T-cell (primary cell): ENCODE measurements around the gene C11orf86. TPM values are rescaled to one million over a fixed set of nuclear protein-coding genes. Genes with fewer than 3 reads are reported as not detected.
"Not testable (repeated sequence)": the region's sequence is repeated elsewhere in the genome, so short reads cannot be mapped to it uniquely, and the experiment has no call there.

Experiments used
- ATAC-seq, 4 experiments: fragments of 200-7000 bp in 3 of 4; fragments of 150-1000 bp in 1 of 4; cut with Tn5 transposase; replicated peaks in 1 of 4; 1 replicate in 3 of 4; 2 replicates in 1 of 4; pipeline ENCODE4 v1.10.0; 2021; ENCODE audit warnings: moderate library complexity in 3 of 4, mild to moderate bottlenecking in 2 of 4, moderate number of reproducible peaks in 1 of 4
- CTCF ChIA-PET, 2 donors: fragments of 300-600 bp; sonication (Branson Sonifier 250); formaldehyde crosslinking; loops; one replicate each; lab custom pipeline; 2022; ENCODE audit warnings: antibody characterized with exemption in 2 of 2; lab: Charles Lee
- POLR2A ChIA-PET, 2 donors: fragments of 300-600 bp; sonication (Branson Sonifier 250); formaldehyde crosslinking; loops; one replicate each; lab custom pipeline; 2022; ENCODE audit warnings: antibody characterized with exemption in 2 of 2; lab: Charles Lee
- DNase-seq, 35 experiments: peaks; one replicate each; pipeline versions ENCODE4 v3.0.0 to v3.0.0-alpha.2; 2013 to 2023
- H3K27ac ChIP-seq: one replicate; pipeline ENCODE4 v1.5.1; 2013; ENCODE audit warnings: low read length
- H3K27me3 ChIP-seq, 2 experiments: replicated peaks in 1 of 2; 1 replicate in 1 of 2; 2 replicates in 1 of 2; pipeline versions ENCODE4 v1.6.1 to v1.7.0; 2013; ENCODE audit warnings: low read length in 1 of 2, mixed read lengths in 1 of 2; ENCODE audit not compliant: control insufficient read depth in 2 of 2, insufficient read depth in 2 of 2; ENCODE audit errors: extremely low read depth in 1 of 2
- H3K36me3 ChIP-seq, 2 donors: 1 replicate in 1 of 2; 2 replicates in 1 of 2; pipeline versions ENCODE4 v1.6.1 to v1.7.0; 2013; ENCODE audit warnings: low read length in 1 of 2; ENCODE audit not compliant: control insufficient read depth in 2 of 2, insufficient read depth in 1 of 2; ENCODE audit errors: extremely low read depth in 1 of 2
- H3K4me1 ChIP-seq, 2 experiments: 1 replicate in 1 of 2; 2 replicates in 1 of 2; pipeline versions ENCODE4 v1.6.1 to v1.7.0; 2013; ENCODE audit warnings: low read length in 2 of 2, mixed read lengths in 1 of 2; ENCODE audit not compliant: insufficient read depth in 2 of 2, control insufficient read depth in 1 of 2; ENCODE audit errors: extremely low read depth in 1 of 2
- H3K4me3 ChIP-seq, 2 donors: 1 replicate in 1 of 2; 2 replicates in 1 of 2; pipeline versions ENCODE4 v1.5.1 to v1.7.0; 2013; ENCODE audit warnings: mild to moderate bottlenecking in 2 of 2, low read length in 1 of 2, moderate library complexity in 1 of 2; ENCODE audit not compliant: control insufficient read depth in 1 of 2; ENCODE audit errors: extremely low read depth in 1 of 2
- H3K9me3 ChIP-seq: 2 replicates; pipeline ENCODE4 v1.7.0; 2013
- H3K27ac Mint-ChIP-seq, 2 donors: one replicate each; pipeline ENCODE4 v1.8.0; 2020 to 2021; ENCODE audit warnings: mild to moderate bottlenecking in 2 of 2, mixed read lengths in 2 of 2
- H3K27me3 Mint-ChIP-seq, 2 donors: one replicate each; pipeline ENCODE4 v1.8.0; 2021 to 2022; ENCODE audit warnings: mixed read lengths in 2 of 2
- H3K36me3 Mint-ChIP-seq: one replicate; pipeline ENCODE4 v1.8.0; 2021; ENCODE audit warnings: mixed read lengths
- H3K4me1 Mint-ChIP-seq, 3 donors: one replicate each; pipeline ENCODE4 v1.8.0; 2020 to 2022; ENCODE audit warnings: mixed read lengths in 3 of 3, mild to moderate bottlenecking in 1 of 3
- H3K4me3 Mint-ChIP-seq, 3 donors: one replicate each; pipeline ENCODE4 v1.8.0; 2020 to 2022; ENCODE audit warnings: mild to moderate bottlenecking in 3 of 3, mixed read lengths in 3 of 3, moderate library complexity in 3 of 3
- H3K9me3 Mint-ChIP-seq, 3 donors: one replicate each; pipeline ENCODE4 v1.8.0; 2020 to 2022; ENCODE audit warnings: mixed read lengths in 3 of 3
- WGBS: methylation state at CpG from one replicate; pipeline ENCODE4 v1.1.5; 2013; ENCODE audit warnings: missing lambda C conversion rate; ENCODE audit not compliant: insufficient coverage; 5-methylcytosine and 5-hydroxymethylcytosine counted together
- total RNA-seq, 35 experiments: library from RNA in 6 of 35; stranded (reverse) in 6 of 35; fragments of 120-200 nt in 1 of 35; gene quantifications; one replicate each; pipeline versions ENCODE4 v1.2.1 to v1.2.4 and lab custom pipeline; 2013 to 2026

The C11orf86 gene
- total RNA-seq, 5 donors from 2014 or later (not counting 1 experiment from before 2014, with no cell fraction given), result not detected

DNA sequence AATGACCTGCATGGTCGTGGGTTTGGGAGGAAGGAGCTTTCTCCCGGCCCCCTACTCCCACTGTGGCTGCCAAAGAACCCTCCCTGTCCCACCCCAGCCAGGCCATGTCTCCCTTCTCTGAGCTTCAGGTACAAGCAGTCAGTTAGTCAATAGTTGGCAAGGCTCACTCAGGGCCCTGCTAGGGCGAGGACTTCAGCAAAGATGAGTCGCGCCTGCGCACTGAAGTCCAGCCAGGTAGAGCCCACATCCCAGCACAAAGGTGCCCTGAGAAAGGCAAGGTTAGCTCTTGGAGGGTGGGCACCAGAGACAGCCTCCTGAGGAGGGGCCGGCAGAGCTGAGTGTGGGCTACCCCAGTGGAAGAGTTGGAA lies 11.1 kb downstream of the C11orf86 start:
- peaks cover 0 to 8% (median 7%) of the 10 kb centered on the region in 3 donors for H3K4me1 Mint-ChIP-seq
- no peak overlapping the region for H3K4me3 ChIP-seq
- peaks cover 0 to 14% of the 10 kb centered on the region in 2 experiments for H3K27me3 ChIP-seq
- ATAC-seq, result no peak
- H3K36me3 ChIP-seq, result no peaks in the 10 kb centered on the region
- H3K27ac Mint-ChIP-seq, result no peak overlapping the region
- no peaks in the 10 kb centered on the region for H3K9me3 Mint-ChIP-seq
- ChIA-PET POLR2A (no interaction called here), CTCF (no interaction called here)
- H3K4me3 Mint-ChIP-seq, result no peak overlapping the region
- no peak for DNase-seq
- H3K9me3 ChIP-seq, result no peaks in the 10 kb centered on the region
- peaks cover 4 to 5% of the 10 kb centered on the region in 2 donors for H3K27me3 Mint-ChIP-seq
- H3K4me1 ChIP-seq, result no peaks in the 10 kb centered on the region
- H3K27ac ChIP-seq, result no peak overlapping the region
- no peaks in the 10 kb centered on the region for H3K36me3 Mint-ChIP-seq
- WGBS, result 92% methylated on average over 5 of the region's 7 CpGs

GRCh38 chr11:66987158-66987620 lies 12.1 kb downstream of the C11orf86 start:
- no peak overlapping the region for H3K4me3 ChIP-seq
- Mint-ChIP-seq H3K27me3 (peaks cover 4 to 10% of the 10 kb centered on the region in 2 donors), H3K4me1 (peaks cover 0 to 5% (median 4%) of the 10 kb centered on the region in 3 donors), H3K36me3 (no peaks in the 10 kb centered on the region), H3K27ac (no peak overlapping the region), H3K4me3 (no peak overlapping the region), H3K9me3 (no peaks in the 10 kb centered on the region)
- H3K27ac ChIP-seq, result no peak overlapping the region
- ChIA-PET POLR2A (interaction anchor here in 1 of 2 donors (0.6 kb wide), 1 partner anchor 143 kb away, joined by 3 read pairs; no protein-coding TSS in a partner anchor), CTCF (no interaction called here)
- no peak for ATAC-seq
- no peak for DNase-seq
- 79% methylated on average over 3 of the region's 6 CpGs for WGBS
- H3K9me3 ChIP-seq, result no peaks in the 10 kb centered on the region
- H3K36me3 ChIP-seq, result no peaks in the 10 kb centered on the region
- H3K27me3 ChIP-seq, result peaks cover 0 to 16% of the 10 kb centered on the region in 2 experiments
- no peaks in the 10 kb centered on the region for H3K4me1 ChIP-seq

DNA sequence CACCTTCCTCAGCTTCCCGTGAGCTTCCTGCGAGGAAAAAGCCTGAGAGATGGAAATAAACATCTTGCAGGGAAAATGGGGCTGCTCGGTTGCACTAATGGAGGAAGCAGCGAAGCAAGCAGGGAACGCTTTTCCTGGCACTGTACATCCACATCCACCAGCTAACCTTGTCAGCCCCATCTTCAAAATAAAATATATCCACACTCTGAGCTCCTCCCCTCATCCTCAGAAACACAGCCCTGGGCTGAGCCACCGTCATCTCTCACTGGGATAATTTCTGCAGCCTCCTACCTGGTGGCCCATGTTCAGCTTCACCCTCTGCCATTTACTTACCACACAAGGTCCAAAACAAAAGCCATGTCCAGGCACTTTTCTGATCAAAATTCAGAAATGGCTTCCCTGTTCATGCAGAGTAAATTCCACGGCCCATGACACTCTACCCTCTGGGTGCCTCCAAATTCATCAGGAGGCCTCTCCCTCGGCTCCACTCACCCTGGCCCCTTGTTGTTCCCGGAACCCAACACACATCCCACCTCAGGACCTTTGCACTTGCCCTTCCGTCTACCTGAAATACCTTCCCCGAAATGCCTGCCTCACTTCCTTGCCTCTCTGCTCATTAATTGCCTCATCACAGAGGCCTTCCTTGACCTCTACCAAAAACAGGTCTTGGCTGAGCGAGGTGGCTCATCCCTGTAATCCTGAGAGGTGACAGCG lies 13.0 kb downstream of the C11orf86 start:
- no peak for DNase-seq
- Histone ChIP-seq H3K27ac (no peak overlapping the region), H3K27me3 (peaks cover 0 to 17% of the 10 kb centered on the region in 2 experiments), H3K9me3 (no peaks in the 10 kb centered on the region), H3K4me3 (no peak overlapping the region), H3K36me3 (no peaks in the 10 kb centered on the region), H3K4me1 (no peaks in the 10 kb centered on the region)
- ChIA-PET POLR2A (no interaction called here), CTCF (no interaction called here)
- WGBS, result 93% methylated on average over 10 of the region's 13 CpGs
- H3K27me3 Mint-ChIP-seq, result peaks cover 4 to 12% of the 10 kb centered on the region in 2 donors
- no peaks in the 10 kb centered on the region for H3K9me3 Mint-ChIP-seq
- peaks cover 0 to 2% (median 0%) of the 10 kb centered on the region in 3 donors for H3K4me1 Mint-ChIP-seq
- ATAC-seq, result no peak
- no peak overlapping the region for H3K4me3 Mint-ChIP-seq
- no peaks in the 10 kb centered on the region for H3K36me3 Mint-ChIP-seq
- H3K27ac Mint-ChIP-seq, result no peak overlapping the region

- H3K4me1 Mint-ChIP-seq, ATAC-seq, H3K9me3 Mint-ChIP-seq, H3K4me3 Mint-ChIP-seq, H3K27ac ChIP-seq, H3K4me3 ChIP-seq, H3K27ac Mint-ChIP-seq, POLR2A ChIA-PET, H3K36me3 Mint-ChIP-seq, CTCF ChIA-PET, DNase-seq, H3K4me1 ChIP-seq, H3K36me3 ChIP-seq, H3K9me3 ChIP-seq: not testable (repeated sequence)
- peaks cover 0 to 14% of the 10 kb centered on the region in 2 experiments for H3K27me3 ChIP-seq
- peaks cover 9 to 14% of the 10 kb centered on the region in 2 donors for H3K27me3 Mint-ChIP-seq
- 97% methylated on average over 13 of the region's 28 CpGs for WGBS
Measured at GRCh38 chr11:66988741-66989140, 13.6 kb downstream of the C11orf86 start.

- H3K4me1 Mint-ChIP-seq, H3K9me3 Mint-ChIP-seq, ATAC-seq, H3K36me3 ChIP-seq, H3K27ac Mint-ChIP-seq, H3K4me1 ChIP-seq, H3K9me3 ChIP-seq, POLR2A ChIA-PET, H3K4me3 Mint-ChIP-seq, CTCF ChIA-PET, H3K27ac ChIP-seq, DNase-seq, H3K36me3 Mint-ChIP-seq, H3K4me3 ChIP-seq: not testable (repeated sequence)
- peaks cover 9 to 16% of the 10 kb centered on the region in 2 donors for H3K27me3 Mint-ChIP-seq
- peaks cover 0 to 11% of the 10 kb centered on the region in 2 experiments for H3K27me3 ChIP-seq
- 70% methylated on average over 7 of the region's 9 CpGs for WGBS
Measured at GRCh38 chr11:66989360-66989759, 14.3 kb downstream of the C11orf86 start.

DNA sequence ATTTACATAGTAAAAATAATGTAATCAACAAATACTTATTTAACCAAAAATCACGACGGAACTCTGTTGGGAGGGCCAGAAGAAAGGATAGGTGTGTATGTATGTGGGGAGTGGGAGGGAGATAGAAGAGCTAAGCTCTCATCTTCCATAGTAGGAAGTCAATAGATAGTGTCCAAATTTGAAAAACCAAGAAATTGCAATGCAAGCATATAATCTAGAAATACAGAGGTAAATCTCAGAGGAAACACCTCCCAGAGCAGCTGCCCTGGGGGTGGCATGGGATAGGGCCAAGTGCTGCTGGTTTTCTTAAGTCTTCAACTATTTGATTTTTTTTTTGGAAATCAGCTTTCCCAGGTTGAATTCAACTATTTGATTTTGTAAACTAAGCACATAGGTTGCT lies 16.9 kb downstream of the C11orf86 start:
- ATAC-seq, result no peak

More for the DNA sequence above, 16.9 kb downstream of the C11orf86 start:
- peaks cover 6 to 19% of the 10 kb centered on the region in 2 donors for H3K27me3 Mint-ChIP-seq
- no peak overlapping the region for H3K27ac Mint-ChIP-seq
- Histone ChIP-seq H3K36me3 (no peaks in the 10 kb centered on the region), H3K27ac (no peak overlapping the region), H3K4me3 (no peak overlapping the region), H3K27me3 (peaks cover 0 to 17% of the 10 kb centered on the region in 2 experiments), H3K4me1 (no peaks in the 10 kb centered on the region), H3K9me3 (no peaks in the 10 kb centered on the region)
- no peaks in the 10 kb centered on the region for H3K36me3 Mint-ChIP-seq
- no peak for DNase-seq
- CTCF ChIA-PET, result interaction anchor here (0.6 to 1.0 kb wide), 3 partner anchors 15 to 1297 kb away, joined by 3 read pairs; no protein-coding TSS in a partner anchor
- H3K9me3 Mint-ChIP-seq, result no peaks in the 10 kb centered on the region
- H3K4me1 Mint-ChIP-seq, result peaks cover 0 to 2% (median 0%) of the 10 kb centered on the region in 3 donors
- WGBS, result no CpG with 5 or more reads among the region's 2 CpGs
- no peak overlapping the region for H3K4me3 Mint-ChIP-seq
- POLR2A ChIA-PET, result no interaction called here
